ENCODE results near the gene DOCK2.

The DOCK2 gene

GRCh38 chr5:169941542-169941941 lies 304.5 kb downstream of the DOCK2 start:
- no peaks in the 10 kb centered on the region for H3K36me3 ChIP-seq (ENCODE audit: control insufficient read depth in 2 of 2, insufficient read depth in 1 of 2, low read length in 2 of 2)
- ChIA-PET CTCF (no interaction called here), POLR2A (no interaction called here)
- TF ChIP-seq CTCF (tag by site-specific recombination; IDR thresholded peaks at IDR 0.05) (no peak), ZNF488 (tag by site-specific recombination; IDR thresholded peaks at IDR 0.05) (no peak), KLF10 (tag by site-specific recombination; IDR thresholded peaks at IDR 0.05) (no peak), GLIS1 (tag by site-specific recombination; IDR thresholded peaks at IDR 0.05) (no peak), YY1 (tag by site-specific recombination; IDR thresholded peaks at IDR 0.05) (no peak), ZNF184 (tag by site-specific recombination; IDR thresholded peaks at IDR 0.05) (no peak), ZNF366 (tag by site-specific recombination; conservative IDR thresholded peaks at IDR 0.05) (no peak), SP2 (tag by site-specific recombination; IDR thresholded peaks at IDR 0.05) (no peak), MYNN (tag by site-specific recombination; IDR thresholded peaks at IDR 0.05; ENCODE audit: borderline replicate concordance) (no peak), ZBTB6 (tag by site-specific recombination; IDR thresholded peaks at IDR 0.05) (no peak), ZNF555 (tag by site-specific recombination; conservative IDR thresholded peaks at IDR 0.05) (no peak), ZXDB (tag by site-specific recombination; IDR thresholded peaks at IDR 0.05) (no peak), ZNF585B (tag by site-specific recombination; IDR thresholded peaks at IDR 0.05) (no peak), ZNF239 (tag by site-specific recombination; IDR thresholded peaks at IDR 0.05) (no peak)
- H3K27ac ChIP-seq (ENCODE audit: extremely low read depth, low read depth, low read length) = no peak overlapping the region
- H3K9me3 ChIP-seq (ENCODE audit: control insufficient read depth, insufficient read depth, low read depth, low read length) = no peaks in the 10 kb centered on the region
- H3K4me1 ChIP-seq (ENCODE audit: control insufficient read depth, insufficient read depth, low read length) = no peaks in the 10 kb centered on the region
- no peak overlapping the region for H3K4me3 ChIP-seq (ENCODE audit: low read depth, low read length)

- Histone ChIP-seq H3K9me3 (ENCODE audit: control insufficient read depth, insufficient read depth, low read depth, low read length) (no peaks in the 10 kb centered on the region), H3K4me1 (ENCODE audit: control insufficient read depth, insufficient read depth, low read length) (no peaks in the 10 kb centered on the region), H3K27ac (ENCODE audit: extremely low read depth, low read depth, low read length) (no peak overlapping the region), H3K36me3 (ENCODE audit: control insufficient read depth in 2 of 2, insufficient read depth in 1 of 2, low read length in 2 of 2) (no peaks in the 10 kb centered on the region), H3K4me3 (ENCODE audit: low read depth, low read length) (no peak overlapping the region)
- ChIA-PET CTCF (no interaction called here), POLR2A (no interaction called here)
- TF ChIP-seq ZBTB11 (tag by site-specific recombination; conservative IDR thresholded peaks at IDR 0.05; ENCODE audit: low read depth) (no peak), ZNF645 (tag by site-specific recombination; IDR thresholded peaks at IDR 0.05) (no peak), YY2 (tag by site-specific recombination; IDR thresholded peaks at IDR 0.05) (no peak), ZNF24 (tag by site-specific recombination; IDR thresholded peaks at IDR 0.05) (no peak), ZNF610 (tag by site-specific recombination; IDR thresholded peaks at IDR 0.05; ENCODE audit: borderline replicate concordance) (no peak), ZNF76 (tag by site-specific recombination; IDR thresholded peaks at IDR 0.05; ENCODE audit: borderline replicate concordance, low read depth) (no peak), TCF7L2 (IDR thresholded peaks at IDR 0.05; ENCODE audit: borderline replicate concordance, low read depth, low read length) (no peak), ZNF654 (tag by site-specific recombination; IDR thresholded peaks at IDR 0.05; ENCODE audit: low read depth) (no peak), ZNF529 (tag by site-specific recombination; IDR thresholded peaks at IDR 0.05; ENCODE audit: insufficient replicate concordance) (no peak), ZNF148 (tag by site-specific recombination; IDR thresholded peaks at IDR 0.05; ENCODE audit: borderline replicate concordance) (no peak)
Measured at GRCh38 chr5:169942181-169942580, 305.1 kb downstream of the DOCK2 start.

Measured in HEK293 (cell line).